GM12892 (cell line): ENCODE results near the gene SMAD6.

ENCODE experiments used
- POLR2A ChIP-seq: IDR thresholded peaks from 2 replicates; pipeline ENCODE4 v1.6.1; 2011; ENCODE audit warnings: low read depth, low read length, control low read depth
- POLR2AphosphoS5 ChIP-seq: IDR thresholded peaks from 2 replicates; pipeline ENCODE4 v1.6.1; 2011; ENCODE audit warnings: low read depth, low read length, control low read depth

- TF ChIP-seq POLR2A (no peak), POLR2AphosphoS5 (no peak)
Observed at GRCh38 chr15:66726386-66726785, 24.4 kb downstream of the SMAD6 start.
